GM21619 (cell line): ENCODE data around the gene ZNF536.
"Not testable (repeated sequence)": the region's sequence is repeated elsewhere in the genome, so short reads cannot be mapped to it uniquely, and the experiment has no call there.

Source experiments
- ATAC-seq: cut with Tn5 transposase; IDR thresholded peaks from one replicate; pipeline ENCODE4 v1.9.1; 2021; ENCODE audit not compliant: unreplicated experiment

Gene ZNF536

GRCh38 chr19:30443531-30444252 lies 71.5 kb downstream of the ZNF536 start:
- ATAC-seq, result no peak

- no peak for ATAC-seq
These were observed 72.1 kb downstream of the ZNF536 start for GRCh38 chr19:30444253-30444671.

DNA sequence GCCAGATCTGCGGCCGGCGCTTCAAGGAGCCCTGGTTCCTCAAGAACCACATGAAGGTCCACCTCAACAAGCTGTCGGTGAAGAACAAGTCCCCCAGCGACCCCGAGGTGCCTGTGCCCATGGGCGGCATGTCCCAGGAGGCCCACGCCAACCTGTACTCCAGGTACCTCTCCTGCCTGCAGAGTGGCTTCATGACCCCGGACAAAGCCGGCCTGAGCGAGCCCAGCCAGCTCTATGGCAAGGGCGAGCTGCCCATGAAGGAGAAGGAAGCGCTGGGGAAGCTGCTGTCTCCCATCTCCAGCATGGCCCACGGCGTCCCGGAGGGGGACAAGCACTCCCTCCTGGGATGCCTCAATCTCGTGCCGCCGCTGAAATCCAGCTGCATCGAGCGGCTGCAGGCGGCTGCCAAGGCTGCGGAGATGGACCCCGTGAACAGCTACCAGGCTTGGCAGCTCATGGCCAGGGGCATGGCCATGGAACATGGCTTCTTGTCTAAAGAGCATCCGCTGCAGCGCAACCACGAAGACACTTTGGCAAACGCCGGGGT lies 72.6 kb downstream of the ZNF536 start:
- no peak for ATAC-seq

- ATAC-seq, result no peak
These were observed 73.2 kb downstream of the ZNF536 start for GRCh38 chr19:30445385-30445784.

DNA sequence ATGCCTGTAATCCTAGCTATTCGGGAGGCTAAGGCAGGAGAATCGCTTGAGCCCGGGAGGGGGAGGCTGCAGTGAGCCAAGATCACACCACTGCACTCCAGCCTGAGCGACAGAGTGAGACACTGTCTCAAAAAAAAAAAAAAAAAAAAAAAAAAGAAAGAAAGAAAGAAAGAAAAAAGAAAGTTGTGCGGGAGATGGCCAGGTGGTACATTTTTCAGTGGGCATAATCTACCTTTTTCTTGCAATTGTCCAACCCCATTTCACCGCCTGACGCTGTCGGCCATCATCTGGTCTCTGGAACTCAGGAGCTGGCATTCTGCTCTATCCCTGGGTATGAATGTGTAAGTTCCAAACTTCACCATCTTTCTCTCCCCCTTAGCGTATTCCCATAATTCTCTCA lies 73.9 kb downstream of the ZNF536 start:
- not testable (repeated sequence) for ATAC-seq

- ATAC-seq, result no peak
These were observed 74.8 kb downstream of the ZNF536 start for GRCh38 chr19:30446850-30447552.

DNA sequence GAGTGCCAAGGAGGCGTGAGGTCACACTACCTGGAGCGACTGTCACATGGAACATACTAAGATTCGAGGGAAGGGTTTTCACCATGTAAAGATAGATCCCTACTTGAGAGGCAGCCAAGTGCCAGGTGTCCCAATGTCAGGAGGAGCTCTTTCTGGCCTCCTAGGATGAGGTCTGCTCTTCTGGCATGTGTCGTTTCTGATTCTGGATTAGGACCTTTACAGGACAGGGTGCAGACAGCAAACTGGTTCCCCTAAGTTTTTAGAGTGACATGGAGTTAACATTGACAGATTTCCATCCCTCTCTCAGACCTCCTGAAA lies 75.3 kb downstream of the ZNF536 start:
- no peak for ATAC-seq

DNA sequence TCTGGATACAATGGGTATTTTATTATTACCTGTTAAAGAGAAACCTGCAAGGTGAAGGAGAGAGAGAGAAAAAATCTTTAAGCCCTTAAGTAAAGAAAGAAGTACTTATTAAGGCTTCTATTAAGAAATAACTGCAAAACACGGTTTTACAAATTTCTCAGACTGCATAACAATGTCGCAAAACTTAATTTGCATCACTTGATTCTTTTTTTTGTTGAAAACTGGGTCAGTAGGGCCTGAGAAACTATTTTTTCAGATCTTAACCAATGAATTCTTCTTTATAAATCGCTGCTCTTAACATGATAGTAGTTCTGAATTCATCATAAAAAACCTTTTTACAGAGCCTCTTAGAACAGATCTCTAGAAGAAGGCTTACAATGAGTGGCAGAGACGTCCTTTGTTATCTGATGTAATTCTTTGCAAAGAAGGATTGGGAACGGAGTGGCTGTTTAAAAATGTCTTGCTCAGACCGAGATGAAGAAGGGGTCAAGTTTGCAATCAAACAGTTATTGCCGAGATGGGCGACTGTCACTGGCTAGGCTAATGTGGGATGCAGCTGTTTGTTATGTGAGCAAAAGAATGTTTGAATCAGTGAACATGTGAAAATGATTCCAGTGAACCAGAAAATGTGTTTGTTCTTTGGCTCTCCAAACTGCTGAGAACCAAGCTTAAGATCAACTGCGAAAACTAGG lies 76.3 kb downstream of the ZNF536 start:
- no peak for ATAC-seq

DNA sequence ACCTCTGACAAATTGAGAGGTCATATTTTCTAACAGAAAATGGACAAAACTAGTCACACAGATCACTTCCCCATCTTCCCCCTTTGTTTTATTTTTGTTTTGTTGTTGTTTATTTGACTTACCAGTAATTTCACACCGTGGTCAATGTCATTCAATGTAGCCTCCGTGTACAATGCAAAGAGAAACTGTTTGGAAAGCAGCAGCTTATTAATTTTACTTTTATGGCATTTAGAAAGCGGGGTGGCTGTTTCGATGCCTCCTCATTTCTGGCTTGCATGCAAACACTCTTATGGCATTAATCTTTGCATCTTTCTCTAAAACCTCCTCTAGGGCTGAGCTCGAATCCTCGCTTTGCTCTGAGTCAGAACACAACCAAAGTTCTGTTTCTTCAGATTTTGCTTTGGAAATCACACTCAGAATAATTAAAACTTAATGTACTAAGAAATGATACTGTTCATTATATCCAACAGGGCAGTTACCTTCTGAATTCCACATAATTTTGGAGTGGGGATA lies 77.0 kb downstream of the ZNF536 start:
- no peak for ATAC-seq

- ATAC-seq, result no peak
These were observed 77.5 kb downstream of the ZNF536 start for GRCh38 chr19:30449673-30450072.

- ATAC-seq, result no peak
These were observed 77.9 kb downstream of the ZNF536 start for GRCh38 chr19:30450100-30450499.

DNA sequence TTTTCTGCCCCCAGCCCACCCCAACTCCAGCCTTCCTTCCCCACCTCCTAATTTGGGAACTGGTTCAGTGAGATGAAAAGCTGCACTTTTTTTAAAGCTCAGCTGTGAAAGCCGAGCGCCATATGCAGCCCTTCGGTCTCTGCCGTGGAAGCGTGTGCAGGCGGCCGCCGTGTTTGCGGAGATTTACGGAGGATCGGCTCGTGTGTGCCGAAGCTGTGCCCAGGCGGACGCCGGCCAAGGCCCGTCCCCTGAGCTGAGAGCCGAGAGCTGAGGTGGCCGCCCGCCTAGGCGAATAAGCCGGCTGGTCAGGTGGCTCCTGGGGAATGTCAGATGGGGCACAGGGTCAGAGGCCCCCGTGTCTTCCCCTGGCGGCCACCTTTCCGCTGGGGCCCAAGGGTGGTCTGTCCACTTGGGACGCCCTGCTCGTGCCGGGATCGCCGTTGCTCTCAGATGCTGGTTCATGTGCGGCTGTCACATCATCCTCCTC lies 78.7 kb downstream of the ZNF536 start:
- ATAC-seq, result no peak

DNA sequence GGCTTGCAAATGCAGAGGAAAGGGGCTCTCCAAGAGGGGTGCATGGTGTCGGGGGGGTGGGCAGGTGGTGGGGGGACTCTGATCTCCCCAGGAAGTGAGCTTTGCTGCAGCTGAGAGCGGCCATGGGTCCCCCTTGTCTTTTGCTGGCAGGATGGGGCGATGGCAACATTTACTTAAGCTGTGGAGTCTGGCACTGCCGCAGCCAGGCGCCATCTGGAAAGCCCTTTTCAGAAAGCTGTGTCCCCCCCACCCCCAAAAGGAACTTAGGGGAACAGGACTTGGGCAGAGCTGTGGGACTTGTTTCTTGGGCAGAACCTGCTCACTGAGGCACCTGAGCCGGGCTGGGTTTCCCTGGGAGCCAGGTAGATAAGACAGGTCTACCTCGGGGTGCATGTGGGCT lies 80.7 kb downstream of the ZNF536 start:
- no peak for ATAC-seq

GRCh38 chr19:30453743-30454142 lies 81.6 kb downstream of the ZNF536 start:
- no peak for ATAC-seq

DNA sequence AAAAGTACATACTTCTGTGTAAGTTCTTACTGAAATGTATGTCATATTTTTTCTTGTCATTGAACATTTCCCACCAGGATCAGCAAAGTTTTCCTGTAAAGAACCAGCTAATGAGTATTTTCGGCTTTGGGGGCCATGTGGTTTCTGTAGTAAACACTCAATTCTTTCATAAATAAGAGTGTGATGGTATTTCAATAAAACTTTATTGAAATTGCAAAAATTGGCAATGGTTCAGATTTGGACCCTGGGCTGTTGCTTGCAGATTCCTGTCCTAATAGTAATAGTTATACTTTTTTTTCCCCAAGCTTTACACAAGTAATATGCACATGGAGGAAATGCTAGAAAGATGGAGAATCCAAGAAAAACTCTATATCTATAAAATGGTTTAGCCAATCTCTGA lies 83.7 kb downstream of the ZNF536 start:
- ATAC-seq, result no peak

- ATAC-seq, result no peak
These were observed 85.3 kb downstream of the ZNF536 start for GRCh38 chr19:30457484-30457883.

DNA sequence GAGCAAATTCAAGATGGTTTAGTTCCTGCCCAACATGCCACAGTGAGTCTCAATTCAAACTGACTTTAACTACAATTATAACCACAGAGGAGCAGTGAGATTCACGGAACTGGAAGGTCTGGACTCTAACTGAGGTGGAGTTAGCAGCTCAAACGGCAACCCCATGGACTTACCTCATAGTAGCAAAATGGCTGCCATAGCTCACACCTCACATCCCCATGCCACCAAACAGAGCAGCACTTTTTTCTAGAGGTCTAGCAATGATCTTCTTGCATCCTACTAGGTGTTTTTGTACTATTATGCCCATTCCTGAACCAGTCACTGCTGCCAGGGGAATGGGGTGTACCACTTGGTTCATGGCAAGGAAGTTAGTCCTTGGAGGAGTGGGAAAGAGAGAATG lies 87.7 kb downstream of the ZNF536 start:
- ATAC-seq, result no peak

DNA sequence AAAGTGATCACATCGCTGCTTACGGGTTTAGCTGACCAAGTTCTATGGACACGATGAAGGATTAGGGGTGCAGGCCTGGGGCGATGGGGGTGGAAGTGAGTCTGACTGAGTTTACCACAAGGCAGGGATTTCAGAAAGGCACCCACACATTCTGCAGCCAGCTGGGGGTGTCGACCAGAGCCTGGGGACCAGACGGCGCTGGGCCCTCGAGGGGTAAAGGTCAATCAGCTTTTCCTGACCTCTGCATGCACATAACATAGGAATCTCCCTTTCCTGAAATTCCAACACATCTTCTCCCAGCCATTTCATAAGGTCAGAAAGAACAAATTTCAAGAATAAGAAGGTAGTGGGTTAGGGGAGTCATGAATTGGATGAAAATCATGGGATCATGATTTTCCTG lies 92.0 kb downstream of the ZNF536 start:
- ATAC-seq, result no peak

GRCh38 chr19:30466598-30466997 lies 94.4 kb downstream of the ZNF536 start:
- ATAC-seq, result not testable (repeated sequence)

DNA sequence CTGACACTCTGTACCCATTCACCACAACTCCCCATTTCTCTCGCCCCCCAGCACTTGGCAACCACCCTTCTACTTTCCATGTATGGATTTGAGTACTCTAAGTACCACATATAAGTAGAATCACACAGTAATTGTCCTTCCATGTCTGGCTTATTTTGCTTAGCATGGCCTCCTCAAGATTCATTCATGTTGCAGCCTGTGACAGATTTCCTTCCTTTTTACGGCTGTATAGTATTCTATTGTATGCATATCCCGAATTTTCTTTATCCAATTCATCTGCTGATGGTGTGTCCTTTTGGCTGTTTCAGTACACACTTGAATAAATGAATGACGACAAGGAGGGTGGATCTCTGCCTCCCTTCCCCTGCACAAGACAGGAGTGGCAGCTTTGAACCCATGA lies 95.1 kb downstream of the ZNF536 start:
- ATAC-seq, result no peak

- ATAC-seq, result no peak
These were observed 97.6 kb downstream of the ZNF536 start for GRCh38 chr19:30469774-30470173.

DNA sequence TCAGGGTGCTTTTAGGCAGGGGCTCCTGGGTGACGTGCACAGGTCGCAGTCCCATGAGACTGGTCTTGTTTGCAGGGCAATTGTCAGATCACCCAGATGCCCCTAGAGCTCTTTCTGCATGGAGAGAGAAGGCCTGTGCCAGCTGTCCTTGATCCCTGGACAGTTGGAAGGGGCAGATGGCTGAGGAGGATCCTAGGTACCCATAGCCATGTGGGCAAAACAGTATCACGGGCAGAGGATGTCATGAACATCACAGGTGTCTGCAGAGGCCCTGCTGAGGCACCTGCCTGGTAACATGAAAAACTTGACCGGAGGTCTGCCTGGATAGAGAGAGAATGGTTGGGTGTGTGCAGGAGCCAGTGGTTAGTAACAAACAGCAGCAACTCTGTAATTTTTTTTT lies 99.3 kb downstream of the ZNF536 start:
- no peak for ATAC-seq
